Measurements from ENCODE around the gene SLC35B1.

GRCh38 chr17:49692751-49693150 is 15.0 kb downstream of the SLC35B1 start:
- TF ChIP-seq CTCF (conservative IDR thresholded peaks at IDR 0.05; ENCODE audit: low read depth, low read length) (no peak), POLR2A (IDR thresholded peaks at IDR 0.05; ENCODE audit: low read depth, low read length) (no peak), RCOR1 (IDR thresholded peaks at IDR 0.05; ENCODE audit: insufficient replicate concordance, low read length) (no peak), RAD21 (IDR thresholded peaks at IDR 0.05; ENCODE audit: low read length) (no peak), CHD1 (IDR thresholded peaks at IDR 0.05; ENCODE audit: low read depth, low read length) (no peak), SMC3 (IDR thresholded peaks at IDR 0.05; ENCODE audit: low read depth, low read length) (no peak), MAFK (IDR thresholded peaks at IDR 0.05; ENCODE audit: low read depth, low read length) (no peak), USF2 (IDR thresholded peaks at IDR 0.05; ENCODE audit: low read depth, low read length) (no peak), FOS (IDR thresholded peaks at IDR 0.05; ENCODE audit: low read depth, low read length) (no peak), CEBPB (IDR thresholded peaks at IDR 0.05; ENCODE audit: low read depth, low read length) (no peak)
